GM15510 (cell line): ENCODE measurements around the gene SNRK.

Experiments
- POLR2A ChIP-seq: IDR thresholded peaks from 3 replicates; pipeline ENCODE4 v1.6.1; 2011; ENCODE audit warnings: borderline replicate concordance; ENCODE audit not compliant: insufficient read length; ENCODE audit errors: extremely low read depth

Gene SNRK

DNA sequence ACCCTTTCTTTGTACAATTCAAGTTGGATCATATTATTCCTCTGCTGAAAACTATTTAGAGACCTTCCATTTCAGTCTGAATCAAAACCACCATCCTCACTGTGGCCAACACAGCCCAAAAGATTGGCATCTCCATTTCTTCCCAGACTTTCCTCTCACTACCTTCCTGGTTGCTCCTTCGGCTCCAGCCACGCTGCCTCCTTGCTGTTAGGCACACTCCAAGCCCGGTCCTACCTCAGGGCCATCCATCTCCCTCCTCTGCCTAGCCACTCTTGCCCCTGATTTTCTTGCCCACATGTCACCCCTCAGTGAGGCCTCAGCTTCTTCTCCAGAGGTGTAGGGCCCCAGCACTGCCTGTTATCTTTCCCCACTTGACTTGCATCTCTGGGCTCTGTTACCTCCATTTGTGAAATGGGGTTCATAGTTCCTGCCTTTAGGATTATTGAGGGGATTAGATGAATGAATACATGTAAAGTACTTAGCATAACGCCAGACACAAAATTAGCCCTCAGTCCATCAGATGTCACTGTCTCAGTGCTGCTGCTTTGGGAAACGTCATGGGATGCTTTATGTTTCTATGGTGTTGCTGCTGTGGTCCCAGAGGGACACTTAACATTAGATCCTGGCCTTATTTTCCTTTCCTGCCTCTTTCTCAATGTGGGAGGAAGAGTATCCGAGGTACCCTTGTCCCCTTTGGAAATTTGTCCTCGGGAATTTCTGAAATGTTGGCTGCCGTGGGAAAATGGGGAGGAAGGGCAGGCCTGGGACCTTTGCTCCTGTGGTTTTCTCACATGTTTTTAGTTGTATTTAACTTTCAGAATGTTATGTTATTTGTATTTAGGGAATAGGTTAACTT is 31.3 kb downstream of the SNRK start:
- no peak for TF ChIP-seq POLR2A

DNA sequence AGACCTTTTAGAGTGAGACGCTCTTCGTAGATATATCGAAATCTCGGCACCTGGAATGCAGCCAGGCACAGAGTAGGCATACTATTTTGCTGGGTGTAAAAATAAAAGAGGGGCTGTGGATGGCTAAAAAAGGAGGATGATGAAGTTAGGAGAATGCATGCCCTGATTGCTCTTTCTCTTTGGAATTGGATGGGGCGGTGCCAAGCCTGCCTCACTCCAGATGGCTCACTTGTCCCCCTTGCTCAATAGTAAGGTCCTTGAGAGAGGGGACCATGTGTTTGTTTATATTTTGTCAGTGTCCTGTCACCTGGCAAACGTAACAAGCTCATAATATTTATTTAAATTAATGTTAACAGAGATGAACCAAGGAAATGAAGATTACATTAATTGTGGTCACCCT is 33.0 kb downstream of the SNRK start:
- no peak for TF ChIP-seq POLR2A

DNA sequence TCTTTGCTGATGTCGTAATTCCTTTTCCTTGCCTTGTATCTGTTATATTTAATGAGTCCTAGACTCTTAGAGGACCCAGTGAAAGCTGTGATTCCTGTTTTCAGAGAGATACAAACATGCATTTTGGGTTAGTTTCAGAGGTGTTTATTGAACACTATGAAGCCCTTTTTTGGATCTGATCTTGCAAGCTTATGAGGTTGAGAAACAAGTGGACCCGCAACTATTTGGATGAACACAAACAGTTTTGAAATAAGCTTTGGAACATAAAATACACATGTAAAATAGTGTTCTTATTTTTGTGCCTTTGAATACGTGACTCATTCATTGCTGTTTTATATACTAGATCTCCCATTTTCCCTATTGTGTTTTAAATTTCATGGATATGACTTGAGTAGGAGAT is 33.5 kb downstream of the SNRK start:
- TF ChIP-seq POLR2A: no peak

DNA sequence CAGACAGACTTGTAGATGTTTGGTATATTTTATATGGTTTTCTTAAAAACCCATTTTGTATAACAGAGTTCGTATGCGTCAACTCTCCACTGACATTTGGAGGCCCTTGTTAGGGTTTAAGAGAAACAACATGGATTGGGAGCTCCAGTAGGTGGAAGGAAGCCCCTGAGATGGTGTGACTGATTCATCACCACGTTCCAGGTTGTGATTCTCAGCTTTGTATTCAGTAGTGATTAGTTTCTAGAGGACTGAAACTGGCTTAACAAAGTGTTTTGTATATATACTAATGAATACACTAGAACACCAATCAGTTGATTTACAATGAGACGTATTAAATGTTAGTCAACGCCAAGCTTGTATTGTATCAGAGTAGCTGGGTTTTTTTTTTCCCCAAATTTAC is 33.9 kb downstream of the SNRK start:
- TF ChIP-seq POLR2A: no peak

DNA sequence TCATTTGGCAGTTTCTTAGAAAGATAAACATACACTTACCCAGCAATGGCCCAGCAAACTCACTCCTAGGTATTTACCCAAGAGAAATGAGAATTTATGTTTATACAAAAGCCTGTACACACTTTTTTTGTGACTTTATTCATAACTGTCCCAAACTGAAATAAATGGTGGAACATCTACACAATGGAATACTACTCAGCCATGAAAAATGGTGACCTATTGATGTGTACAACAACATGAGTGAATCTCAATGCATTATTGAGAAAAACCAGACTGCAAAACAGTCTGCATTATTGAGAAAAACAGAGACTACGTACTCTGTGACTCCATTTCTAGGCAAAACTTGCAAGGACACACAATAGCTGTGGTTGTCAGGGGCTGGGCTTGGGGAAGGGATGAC is 37.2 kb downstream of the SNRK start:
- no peak for TF ChIP-seq POLR2A

DNA sequence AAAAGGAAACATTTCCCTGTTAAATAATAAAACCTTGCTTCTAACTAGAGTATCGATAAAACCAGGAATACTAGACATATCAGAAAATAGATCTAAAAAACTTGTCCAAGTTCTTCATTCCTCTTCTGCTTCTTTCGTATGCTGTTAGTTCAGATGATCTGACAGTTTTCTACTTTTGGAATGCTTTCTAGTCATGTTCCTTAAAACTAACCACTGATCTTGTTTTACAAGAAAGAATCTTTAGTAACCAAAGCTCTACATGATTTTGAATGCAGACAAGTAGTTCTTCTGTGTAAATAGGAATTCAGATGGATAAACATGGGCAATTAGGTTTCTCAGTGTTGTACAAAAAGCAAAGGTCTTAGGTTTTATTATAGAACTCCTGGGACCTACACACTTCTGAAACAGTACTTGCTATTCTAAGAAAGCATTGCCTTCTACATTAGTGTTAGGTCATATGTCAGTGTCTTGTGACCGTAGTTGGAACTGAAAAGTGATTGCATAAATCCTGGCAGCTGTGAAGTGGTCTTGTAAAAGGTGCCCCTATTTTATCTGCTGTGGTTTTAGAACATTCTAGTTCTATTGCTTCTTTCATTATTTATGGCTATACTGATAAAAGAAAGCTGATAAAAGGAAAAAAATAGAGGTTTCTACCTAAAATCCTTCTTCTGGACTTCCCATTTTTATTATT is 40.7 kb downstream of the SNRK start:
- TF ChIP-seq POLR2A: no peak

GRCh38 chr3:43327582-43327979 is 41.2 kb downstream of the SNRK start:
- no peak for TF ChIP-seq POLR2A

GRCh38 chr3:43328653-43329052 is 42.3 kb downstream of the SNRK start:
- TF ChIP-seq POLR2A: no peak

DNA sequence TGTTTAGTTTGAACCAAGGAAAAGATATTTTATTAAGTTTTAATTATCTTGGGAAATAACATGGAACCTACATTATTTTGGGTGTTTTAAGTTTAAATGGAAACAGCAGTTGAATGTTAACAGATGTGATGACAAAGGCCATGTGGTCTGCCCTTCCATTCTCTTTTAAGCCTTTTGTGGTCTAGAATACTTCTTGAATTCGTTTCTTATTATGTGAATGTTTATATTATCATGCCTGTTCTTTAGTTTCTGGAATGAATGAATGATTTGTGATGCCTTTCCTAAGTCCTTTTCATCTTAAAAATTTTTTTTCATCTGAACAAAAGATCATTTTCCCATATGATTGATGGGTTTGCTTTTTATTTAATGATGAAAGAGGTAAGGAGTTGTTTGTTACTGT is 44.6 kb downstream of the SNRK start:
- no peak for TF ChIP-seq POLR2A

- TF ChIP-seq POLR2A: no peak
Observed at GRCh38 chr3:43331381-43331780, 45.0 kb downstream of the SNRK start.

DNA sequence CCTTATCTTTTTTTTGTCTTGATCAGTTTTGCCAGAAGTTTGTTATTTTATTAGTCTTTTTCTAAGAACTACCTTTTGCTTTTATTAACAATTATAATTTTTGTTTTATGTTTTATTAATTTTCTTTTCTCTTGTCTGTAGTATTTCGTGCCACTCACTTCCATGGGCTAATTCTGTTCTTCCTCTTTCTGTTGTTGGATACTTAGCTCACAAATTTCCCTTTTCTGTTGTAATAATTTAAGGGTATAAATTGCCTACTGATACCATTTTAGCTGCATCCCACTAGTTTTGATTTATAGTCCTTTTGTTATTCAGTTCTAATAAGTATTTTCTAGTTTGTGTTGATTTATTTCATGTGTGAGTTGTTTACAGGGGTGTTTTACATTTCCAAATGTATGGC is 48.6 kb downstream of the SNRK start:
- TF ChIP-seq POLR2A: no peak

DNA sequence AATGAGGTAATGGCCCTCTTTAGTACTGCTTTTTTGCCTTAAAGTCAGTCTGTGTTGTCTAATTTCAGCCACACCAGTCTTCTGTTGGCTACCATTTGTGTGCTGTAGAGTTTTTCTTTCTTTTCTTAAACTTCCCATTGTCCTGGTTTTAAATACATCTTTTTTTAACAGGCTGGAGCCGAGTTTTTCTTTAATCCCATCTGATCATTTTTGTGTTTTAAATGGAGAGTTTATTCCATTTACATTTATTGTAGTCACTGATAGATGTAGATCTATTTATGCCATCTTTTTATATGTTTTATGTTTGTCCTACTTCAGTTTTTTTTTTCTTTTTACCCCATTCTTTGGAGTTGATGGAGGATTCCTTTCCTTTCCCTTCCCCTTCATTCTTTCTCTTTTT is 49.5 kb downstream of the SNRK start:
- TF ChIP-seq POLR2A: no peak

GRCh38 chr3:43338295-43338694 is 52.0 kb downstream of the SNRK start:
- no peak for TF ChIP-seq POLR2A

GRCh38 chr3:43340403-43340802 is 54.1 kb downstream of the SNRK start:
- TF ChIP-seq POLR2A: no peak

- TF ChIP-seq POLR2A: no peak
Observed at GRCh38 chr3:43341788-43342187, 55.4 kb downstream of the SNRK start.

DNA sequence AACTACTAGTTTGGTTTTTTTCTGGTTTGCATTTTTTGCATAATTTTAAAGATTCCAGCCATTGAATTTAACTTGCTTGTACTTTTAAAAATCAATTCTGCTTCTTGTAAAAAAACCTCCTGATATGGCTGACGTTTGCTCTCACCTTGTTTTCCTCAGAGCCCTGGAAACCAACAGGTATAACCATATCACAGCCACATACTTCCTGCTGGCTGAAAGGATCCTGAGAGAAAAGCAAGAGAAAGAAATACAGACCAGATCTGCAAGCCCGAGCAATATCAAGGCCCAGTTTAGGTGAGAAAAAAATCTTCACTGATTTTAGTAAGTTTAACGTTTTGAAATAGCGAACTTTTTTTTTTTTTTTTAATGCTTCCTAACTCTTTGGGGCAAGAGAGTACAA is 56.8 kb downstream of the SNRK start:
- no peak for TF ChIP-seq POLR2A
